ENCODE results near the gene CCDC160.

DNA sequence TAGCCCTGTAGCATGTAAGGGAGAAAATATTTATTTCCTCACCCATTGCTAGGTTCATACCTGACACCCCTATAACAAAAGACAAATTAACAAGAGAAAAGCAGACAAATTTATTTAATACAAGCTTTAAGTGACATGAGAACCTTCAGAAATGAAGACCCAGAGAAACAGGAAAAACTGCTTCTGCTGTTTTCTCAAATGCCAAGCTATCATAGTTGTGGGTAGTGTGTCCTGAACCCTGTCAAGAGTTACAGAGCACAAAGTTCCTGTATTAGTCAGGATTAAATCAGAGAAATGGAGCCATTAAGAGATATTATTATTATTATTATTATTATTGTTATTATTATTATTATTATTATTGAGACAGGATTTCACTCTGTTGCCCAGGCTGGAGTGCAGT, 17.5 kb downstream of the CCDC160 start:
- no peak for TF ChIP-seq CTCF (IDR thresholded peaks at IDR 0.05)
- no peak for TF ChIP-seq POLR2AphosphoS5 (IDR thresholded peaks at IDR 0.05)
